Measurements from ENCODE around the gene SNED1.

The SNED1 gene

DNA sequence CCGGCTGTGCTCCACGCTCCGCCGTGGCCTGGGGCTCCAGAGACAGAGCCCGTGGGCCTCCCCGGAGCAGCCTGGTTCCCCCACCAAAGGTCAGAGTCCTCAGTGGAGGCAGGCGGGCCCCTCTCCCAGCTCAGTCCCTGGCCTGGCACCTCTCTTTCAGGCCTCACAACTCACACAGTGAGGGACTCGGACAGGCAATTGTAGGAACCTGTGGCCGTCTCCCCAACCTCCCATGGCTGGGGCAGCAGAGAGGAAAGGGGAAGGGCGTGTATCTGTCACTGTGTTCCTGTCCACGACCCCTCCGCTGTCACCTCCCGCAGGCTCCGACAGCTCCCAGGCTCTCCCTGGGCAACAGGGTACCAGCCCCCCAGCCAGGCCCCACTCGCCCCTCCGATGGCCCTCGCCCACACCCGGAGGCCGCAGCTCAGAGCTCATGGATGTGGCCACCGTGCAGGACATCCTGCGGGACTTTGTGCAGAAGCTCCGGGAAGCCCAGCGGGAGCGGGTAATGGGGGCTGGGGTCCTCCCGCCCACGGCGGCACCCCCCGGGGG, 32.4 kb upstream of the SNED1 start:
- Histone ChIP-seq H3K4me3 (ENCODE audit: low read depth, low read length) (no peak overlapping the region), H3K27me3 (ENCODE audit: insufficient read depth, low read depth, severe bottlenecking) (no peaks in the 10 kb centered on the region), H3K27ac (no peak overlapping the region), H3K36me3 (no peaks in the 10 kb centered on the region), H3K9me3 (ENCODE audit: severe bottlenecking) (no peaks in the 10 kb centered on the region)
- no peak for TF ChIP-seq CTCF (IDR thresholded peaks at IDR 0.05; ENCODE audit: low read depth, low read length)
- no peak for DNase-seq

DNA sequence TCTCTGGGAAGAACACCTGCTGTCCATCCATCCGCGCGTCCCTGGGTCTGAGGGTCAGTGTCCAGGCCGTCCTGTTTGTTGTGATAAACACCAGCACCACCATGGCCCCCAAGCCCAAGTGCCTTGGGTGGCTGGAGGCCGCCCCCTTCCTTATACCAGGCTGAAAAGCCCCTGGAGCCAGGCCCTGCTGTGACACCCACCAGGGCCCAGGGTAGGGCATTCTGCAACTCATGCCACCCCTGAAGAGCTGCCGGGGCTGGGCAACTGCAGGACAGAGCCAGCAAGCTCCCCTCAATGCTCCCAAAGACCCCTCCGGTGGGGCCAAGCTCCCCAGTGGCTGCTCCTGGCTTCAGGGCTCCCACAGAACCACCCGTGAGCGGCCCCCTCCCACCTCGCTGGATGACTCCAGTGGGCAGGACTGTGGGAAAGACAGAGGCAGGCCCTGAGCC, 31.9 kb upstream of the SNED1 start:
- no peak overlapping the region for H3K4me3 ChIP-seq (ENCODE audit: low read depth, low read length)
- no peaks in the 10 kb centered on the region for H3K27me3 ChIP-seq (ENCODE audit: insufficient read depth, low read depth, severe bottlenecking)
- no peaks in the 10 kb centered on the region for H3K36me3 ChIP-seq
- TF ChIP-seq CTCF (IDR thresholded peaks at IDR 0.05; ENCODE audit: low read depth, low read length) = no peak
- no peaks in the 10 kb centered on the region for H3K9me3 ChIP-seq (ENCODE audit: severe bottlenecking)
- H3K27ac ChIP-seq = no peak overlapping the region
- DNase-seq = no peak

GRCh38 chr2:240966906-240967680, 31.3 kb upstream of the SNED1 start:
- Histone ChIP-seq H3K4me3 (ENCODE audit: low read depth, low read length) (no peak overlapping the region), H3K27ac (no peak overlapping the region), H3K27me3 (ENCODE audit: insufficient read depth, low read depth, severe bottlenecking) (no peaks in the 10 kb centered on the region), H3K9me3 (ENCODE audit: severe bottlenecking) (no peaks in the 10 kb centered on the region), H3K36me3 (no peaks in the 10 kb centered on the region)
- no peak for TF ChIP-seq CTCF (IDR thresholded peaks at IDR 0.05; ENCODE audit: low read depth, low read length)
- DNase-seq = peak; percentile 46

- no peaks in the 10 kb centered on the region for H3K9me3 ChIP-seq (ENCODE audit: severe bottlenecking)
- no peak overlapping the region for H3K27ac ChIP-seq
- DNase-seq = no peak
- H3K27me3 ChIP-seq (ENCODE audit: insufficient read depth, low read depth, severe bottlenecking) = no peaks in the 10 kb centered on the region
- H3K4me3 ChIP-seq (ENCODE audit: low read depth, low read length) = no peak overlapping the region
- TF ChIP-seq CTCF (IDR thresholded peaks at IDR 0.05; ENCODE audit: low read depth, low read length) = no peak
- no peaks in the 10 kb centered on the region for H3K36me3 ChIP-seq
These were observed 30.5 kb upstream of the SNED1 start for GRCh38 chr2:240967681-240968621.

DNA sequence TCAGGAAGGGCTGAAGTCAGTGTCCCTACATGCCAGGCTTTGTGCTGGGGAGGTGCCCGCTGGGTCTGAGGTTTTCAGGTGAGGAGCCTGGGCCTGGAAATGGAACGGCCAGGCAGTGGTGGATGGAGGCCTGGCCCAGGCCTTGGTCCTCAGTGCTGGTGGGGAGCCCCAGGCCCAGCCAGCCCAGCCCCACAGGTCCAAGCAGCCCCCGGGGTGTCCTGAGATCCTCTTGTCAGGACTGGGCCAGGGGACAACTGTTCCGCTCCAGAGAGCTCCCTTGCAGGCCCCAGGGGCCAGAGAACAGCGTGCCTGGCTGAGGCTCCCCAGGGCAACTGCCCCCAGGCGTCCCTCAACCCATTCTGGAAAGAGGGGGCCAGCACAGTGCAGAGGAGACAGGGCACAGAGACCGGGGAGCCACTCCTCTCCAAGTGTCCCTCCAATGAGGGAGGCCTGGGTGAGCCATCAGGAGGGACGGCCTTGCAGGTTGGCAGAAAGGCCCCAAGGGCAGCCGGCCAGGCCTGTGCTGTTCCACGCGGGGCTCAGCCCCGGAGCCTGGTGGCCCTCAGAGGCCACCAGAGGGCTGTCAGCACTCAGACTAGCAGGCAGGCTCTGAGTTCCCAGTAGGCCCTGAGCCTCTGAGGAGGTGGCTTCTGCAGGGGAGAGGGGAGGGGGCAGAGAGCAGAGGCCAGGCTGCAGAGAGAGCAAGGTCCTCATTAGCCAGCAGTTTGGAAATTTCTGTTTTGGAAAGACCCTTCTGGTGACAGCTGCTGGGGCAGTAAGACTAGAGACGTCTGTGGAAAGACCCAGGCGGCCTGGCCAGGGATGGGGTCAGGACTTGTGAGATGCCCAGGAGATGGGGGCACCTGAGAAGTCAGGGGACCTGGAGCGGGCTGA, 29.4 kb upstream of the SNED1 start:
- H3K36me3 ChIP-seq = no peaks in the 10 kb centered on the region
- TF ChIP-seq CTCF (IDR thresholded peaks at IDR 0.05; ENCODE audit: low read depth, low read length) = no peak
- H3K4me3 ChIP-seq (ENCODE audit: low read depth, low read length) = no peak overlapping the region
- DNase-seq = no peak
- peaks cover 5% of the 10 kb centered on the region for H3K9me3 ChIP-seq (ENCODE audit: severe bottlenecking)
- no peak overlapping the region for H3K27ac ChIP-seq
- H3K27me3 ChIP-seq (ENCODE audit: insufficient read depth, low read depth, severe bottlenecking) = no peaks in the 10 kb centered on the region

All from WERI-Rb-1 (cell line).